HG02798 (cell line): Measurements from ENCODE around the gene CDC6.
"Not testable (repeated sequence)": the region's sequence is repeated elsewhere in the genome, so short reads cannot be mapped to it uniquely, and the experiment has no call there.

ENCODE experiments used
- ATAC-seq: cut with Tn5 transposase; IDR thresholded peaks from one replicate; pipeline ENCODE4 v1.9.1; 2021; ENCODE audit warnings: mild to moderate bottlenecking; ENCODE audit not compliant: unreplicated experiment, poor library complexity

Gene CDC6

GRCh38 chr17:40284085-40284713 is 3.5 kb upstream of the CDC6 start:
- no peak for ATAC-seq

DNA sequence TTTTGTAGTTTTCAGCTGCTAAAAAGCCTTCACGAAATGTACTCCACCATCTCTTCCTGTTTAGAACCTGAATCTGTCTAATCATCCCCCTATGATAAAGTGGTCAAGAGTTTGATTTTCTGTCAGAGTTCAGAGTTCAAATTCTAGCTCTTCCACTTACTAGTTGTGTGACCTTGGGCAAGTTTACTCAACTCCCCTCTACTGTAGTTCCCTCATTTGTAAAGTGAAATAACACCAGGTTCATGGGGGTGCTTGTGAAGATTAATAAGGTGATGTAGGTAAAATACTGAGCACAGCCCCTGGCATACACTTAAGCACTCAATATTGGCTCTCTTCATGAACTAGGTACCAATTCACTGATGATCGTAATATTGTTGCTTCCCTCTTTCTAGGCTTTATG is 1.2 kb upstream of the CDC6 start:
- no peak for ATAC-seq

DNA sequence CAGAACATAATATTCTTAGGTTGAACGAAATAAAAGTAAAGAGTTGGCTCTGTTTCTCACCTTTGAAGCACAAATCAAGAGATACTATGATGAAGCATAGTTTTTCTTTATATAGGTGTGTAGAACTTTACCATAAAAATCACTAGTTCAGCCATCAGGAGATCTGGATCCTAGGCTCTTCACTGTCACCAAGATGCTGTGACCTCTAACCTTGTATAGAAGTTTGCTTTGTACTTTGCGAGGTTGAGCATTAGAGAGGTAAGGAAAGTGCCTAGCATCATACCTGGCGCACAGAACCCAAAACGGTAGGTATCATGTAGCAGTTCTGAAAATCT is 553 bp upstream of the CDC6 start:
- ATAC-seq, result no peak

DNA sequence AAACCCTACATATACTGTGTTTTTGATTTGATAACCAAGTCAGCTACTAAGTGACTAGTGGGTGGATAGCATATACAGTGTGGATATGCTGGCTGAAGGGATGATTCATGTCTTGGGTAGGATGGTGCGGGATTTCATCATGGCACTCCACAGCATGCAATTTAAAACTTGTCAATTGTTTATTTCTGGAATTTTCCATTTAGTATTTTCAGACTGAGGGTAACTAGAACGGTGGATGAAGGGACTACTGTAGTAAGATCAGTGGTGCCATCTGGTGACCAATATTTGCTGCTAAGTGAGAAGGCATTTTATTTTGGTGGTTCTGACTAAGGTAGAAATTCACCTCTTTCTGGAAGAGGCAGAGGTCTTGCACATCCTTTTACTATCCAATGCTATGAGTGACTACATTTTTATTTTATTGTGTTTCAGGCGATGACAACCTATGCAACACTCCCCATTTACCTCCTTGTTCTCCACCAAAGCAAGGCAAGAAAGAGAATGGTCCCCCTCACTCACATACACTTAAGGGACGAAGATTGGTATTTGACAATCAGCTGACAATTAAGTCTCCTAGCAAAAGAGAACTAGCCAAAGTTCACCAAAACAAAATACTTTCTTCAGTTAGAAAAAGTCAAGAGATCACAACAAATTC is 3.1 kb downstream of the CDC6 start:
- no peak for ATAC-seq

DNA sequence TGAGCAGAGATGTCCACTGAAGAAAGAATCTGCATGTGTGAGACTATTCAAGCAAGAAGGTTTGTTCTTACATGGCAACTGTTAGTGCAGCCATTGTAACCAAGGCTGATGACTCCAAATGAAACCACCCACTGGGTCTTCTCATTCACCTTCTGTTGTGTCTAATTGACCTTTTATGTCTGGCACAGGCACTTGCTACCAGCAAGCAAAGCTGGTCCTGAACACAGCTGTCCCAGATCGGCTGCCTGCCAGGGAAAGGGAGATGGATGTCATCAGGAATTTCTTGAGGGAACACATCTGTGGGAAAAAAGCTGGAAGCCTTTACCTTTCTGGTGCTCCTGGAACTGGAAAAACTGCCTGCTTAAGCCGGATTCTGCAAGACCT is 3.6 kb downstream of the CDC6 start:
- no peak for ATAC-seq

DNA sequence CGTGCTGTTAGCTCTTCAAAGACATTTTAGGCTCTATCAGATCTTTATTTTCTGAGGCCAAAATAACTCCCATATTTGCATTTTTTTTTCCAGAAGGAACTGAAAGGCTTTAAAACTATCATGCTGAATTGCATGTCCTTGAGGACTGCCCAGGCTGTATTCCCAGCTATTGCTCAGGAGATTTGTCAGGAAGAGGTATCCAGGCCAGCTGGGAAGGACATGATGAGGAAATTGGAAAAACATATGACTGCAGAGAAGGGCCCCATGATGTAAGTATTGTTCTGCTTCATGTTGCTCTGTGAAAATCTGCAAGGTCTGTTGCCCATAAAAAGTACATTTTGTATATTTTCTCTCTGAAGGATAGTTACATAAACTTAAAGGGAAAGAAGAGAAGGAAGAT is 5.7 kb downstream of the CDC6 start:
- no peak for ATAC-seq

- no peak for ATAC-seq
These were observed 8.1 kb downstream of the CDC6 start for GRCh38 chr17:40295488-40296436.

DNA sequence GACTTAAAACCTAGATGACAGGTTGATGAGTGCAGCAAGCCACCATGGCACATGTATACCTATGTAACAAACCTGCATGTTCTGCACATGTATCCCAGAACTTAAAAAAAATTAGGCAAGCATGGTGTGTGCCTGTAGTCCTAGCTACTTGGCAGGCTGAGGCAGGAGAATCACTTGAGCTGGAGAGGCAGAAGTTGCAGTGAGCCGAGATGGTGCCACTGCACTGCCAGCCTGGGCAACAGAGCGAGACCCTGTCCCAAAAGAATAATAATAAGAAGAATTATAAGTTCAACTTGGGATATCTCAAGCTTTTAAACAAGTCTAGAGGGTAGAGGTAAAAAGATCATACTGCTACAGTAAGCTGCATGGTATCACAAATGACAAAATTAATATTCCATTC is 9.8 kb downstream of the CDC6 start:
- ATAC-seq, result no peak

DNA sequence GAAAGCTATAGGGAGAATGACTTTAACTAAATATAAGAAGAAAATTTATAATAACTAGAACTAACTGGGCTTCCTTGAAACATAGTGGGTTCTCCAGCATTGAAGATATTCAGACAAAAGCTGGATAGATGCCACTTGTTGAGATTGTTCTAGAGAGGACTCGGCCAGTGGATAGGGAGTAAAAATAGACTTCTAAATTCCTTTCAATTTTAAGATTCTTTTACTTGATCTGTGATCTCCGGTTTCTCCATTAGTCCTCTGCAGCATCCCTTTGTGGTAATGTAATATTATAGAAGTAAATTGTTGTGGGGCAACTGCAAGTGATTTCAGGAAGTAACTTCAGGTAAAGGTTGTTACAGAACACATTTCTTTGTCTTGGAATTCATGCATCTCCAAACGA is 11.0 kb downstream of the CDC6 start:
- ATAC-seq, result no peak

GRCh38 chr17:40299159-40299757 is 11.6 kb downstream of the CDC6 start:
- not testable (repeated sequence) for ATAC-seq

GRCh38 chr17:40301315-40301714 is 13.6 kb downstream of the CDC6 start:
- no peak for ATAC-seq

- no peak for ATAC-seq
These were observed 15.5 kb downstream of the CDC6 start for GRCh38 chr17:40303009-40303657.

DNA sequence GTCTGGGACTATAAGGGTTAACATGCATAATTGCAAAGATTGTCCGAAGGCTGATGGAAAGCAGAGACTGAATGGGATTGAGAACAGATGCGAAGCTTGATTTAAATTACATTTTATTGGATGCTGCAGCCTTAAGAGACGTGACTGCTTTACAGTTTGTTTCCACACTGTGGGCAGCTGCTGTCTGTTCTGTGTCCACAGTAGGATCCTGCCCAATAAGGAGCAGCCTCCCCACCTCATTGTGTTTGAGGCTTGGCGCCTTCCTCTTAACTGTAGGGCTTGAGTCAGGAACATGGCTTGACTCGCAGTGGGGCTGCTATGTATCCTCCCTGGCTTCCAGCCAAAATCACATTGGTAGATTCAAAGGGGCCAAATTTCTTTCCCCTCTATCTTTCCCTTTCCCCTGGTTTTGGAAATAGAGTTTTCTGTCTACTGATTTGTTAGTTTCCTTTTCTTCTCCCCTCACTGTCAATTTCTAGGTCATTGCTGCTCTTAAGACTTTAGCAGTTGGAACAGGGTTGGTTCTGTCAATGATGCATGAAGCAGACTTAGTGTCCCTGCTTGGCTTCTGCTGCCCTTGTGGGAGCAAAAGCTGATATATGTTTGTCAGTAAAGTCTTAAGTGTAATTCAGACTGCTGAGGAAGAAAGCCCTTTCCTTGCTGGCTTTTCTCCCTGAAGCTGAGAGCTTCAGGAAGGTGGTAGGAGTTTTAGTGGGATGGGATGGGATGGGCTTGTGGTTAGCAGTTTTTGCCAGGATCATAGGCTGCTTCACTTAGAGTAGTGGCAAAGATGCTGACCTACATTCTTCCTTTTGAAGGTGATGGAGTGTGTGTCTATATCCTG is 16.3 kb downstream of the CDC6 start:
- no peak for ATAC-seq

- ATAC-seq, result not testable (repeated sequence)
These were observed 16.8 kb downstream of the CDC6 start for GRCh38 chr17:40304552-40304863.

DNA sequence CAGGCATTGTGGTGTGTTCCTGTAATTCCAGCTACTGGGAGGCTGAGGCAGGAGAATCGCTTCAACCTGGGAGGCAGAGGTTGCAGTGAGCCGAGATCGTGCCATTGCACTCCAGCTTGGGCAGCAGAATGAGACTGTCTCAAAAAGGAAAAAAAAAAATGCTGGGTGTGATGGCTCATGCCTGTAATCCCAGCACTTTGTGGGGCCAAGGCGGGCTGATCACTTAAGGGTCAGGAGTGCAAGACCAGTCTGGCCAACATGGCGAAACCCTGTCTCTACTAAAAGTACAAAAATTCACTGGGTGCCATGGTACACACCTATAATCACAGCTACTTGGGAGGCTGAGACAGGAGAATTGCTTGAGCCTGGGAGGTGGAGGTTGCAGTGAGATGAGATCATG is 17.2 kb downstream of the CDC6 start:
- ATAC-seq, result not testable (repeated sequence)

DNA sequence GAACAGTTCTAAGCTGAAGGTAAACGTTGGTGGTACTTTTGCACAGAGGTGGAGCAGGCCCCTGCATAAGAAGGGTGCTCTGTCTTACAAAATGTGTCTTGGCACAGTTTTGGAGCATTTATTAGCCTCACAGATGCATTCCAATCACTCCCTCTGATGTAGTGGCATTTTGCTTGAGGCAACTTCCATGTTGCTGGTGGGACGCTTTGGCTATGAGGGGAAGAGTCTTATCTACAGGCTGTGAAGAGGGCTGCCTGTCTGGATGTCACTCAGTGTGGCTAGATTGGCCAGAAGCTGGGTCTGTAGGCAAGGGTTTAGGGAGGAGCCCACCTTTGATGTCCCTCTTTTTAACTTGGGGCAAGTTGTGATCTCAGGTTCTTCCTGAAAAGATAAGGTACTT is 18.7 kb downstream of the CDC6 start:
- no peak for ATAC-seq

DNA sequence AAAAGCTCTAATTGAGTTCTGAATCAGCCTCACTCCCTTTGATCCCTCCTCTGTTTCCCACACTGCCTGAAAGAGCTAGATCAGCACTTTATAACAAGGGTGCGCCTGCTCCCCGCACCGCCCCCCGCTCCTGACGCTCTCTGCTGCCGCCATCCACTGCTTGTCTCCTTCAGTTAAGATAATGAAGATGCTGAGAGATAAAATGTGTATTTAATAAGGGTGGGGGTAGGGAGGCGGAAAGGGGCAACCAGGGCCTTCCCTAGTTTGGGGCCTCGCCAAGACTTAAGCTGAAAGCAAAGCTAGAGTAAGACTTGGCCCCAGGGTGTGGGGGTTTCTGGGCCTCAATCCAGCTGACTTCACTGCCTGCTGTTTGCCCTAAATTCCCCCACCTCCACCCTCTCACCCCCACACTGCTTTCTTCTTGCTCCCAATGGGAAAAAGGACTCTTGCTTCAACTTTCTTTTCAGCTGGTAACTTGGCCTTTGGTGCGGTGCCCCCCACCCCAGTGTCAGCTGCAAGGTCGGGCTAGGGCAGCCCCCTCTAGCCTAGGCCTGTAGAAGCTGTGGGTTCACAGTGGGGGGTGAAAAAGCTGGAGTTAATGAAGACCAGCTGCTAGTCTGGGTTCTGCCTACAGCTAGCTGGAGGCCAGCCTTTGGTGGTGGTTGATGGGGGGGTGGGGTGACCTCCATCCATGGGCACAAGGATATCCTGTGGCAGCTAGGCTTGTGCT is 19.5 kb downstream of the CDC6 start:
- ATAC-seq, result no peak

- no peak for ATAC-seq
These were observed 20.1 kb downstream of the CDC6 start for GRCh38 chr17:40307740-40308239.
